Measurements from ENCODE around the gene SESTD1.

SESTD1 gene

GRCh38 chr2:179234658-179235240 is 29.9 kb downstream of the SESTD1 start:
- no peak overlapping the region for H3K4me3 ChIP-seq (ENCODE audit: low read depth, low read length)
- DNase-seq (ENCODE audit: low read depth): no peak
- TF ChIP-seq CTCF (IDR thresholded peaks at IDR 0.05; ENCODE audit: low read depth, low read length, missing control alignments): no peak
- in situ Hi-C loops (cut with HindIII; ENCODE audit: low sequenced_read_pairs): no loop called here

- H3K4me3 ChIP-seq (ENCODE audit: low read depth, low read length): no peak overlapping the region
- in situ Hi-C loops (cut with HindIII; ENCODE audit: low sequenced_read_pairs): no loop called here
- no peak for TF ChIP-seq CTCF (IDR thresholded peaks at IDR 0.05; ENCODE audit: low read depth, low read length, missing control alignments)
- DNase-seq (ENCODE audit: low read depth): no peak
These were observed 30.8 kb downstream of the SESTD1 start for GRCh38 chr2:179233626-179234430.

GRCh38 chr2:179233083-179233490 is 31.5 kb downstream of the SESTD1 start:
- TF ChIP-seq CTCF (IDR thresholded peaks at IDR 0.05; ENCODE audit: low read depth, low read length, missing control alignments): no peak

GRCh38 chr2:179226961-179227259 is 37.7 kb downstream of the SESTD1 start:
- H3K4me3 ChIP-seq (ENCODE audit: low read depth, low read length): no peak overlapping the region
- no peak for DNase-seq (ENCODE audit: low read depth)
- in situ Hi-C loops (cut with HindIII; ENCODE audit: low sequenced_read_pairs): no loop called here
- TF ChIP-seq CTCF (IDR thresholded peaks at IDR 0.05; ENCODE audit: low read depth, low read length, missing control alignments): no peak

More at GRCh38 chr2:179233083-179233490, 31.5 kb downstream of the SESTD1 start:
- H3K4me3 ChIP-seq (ENCODE audit: low read depth, low read length): no peak overlapping the region
- in situ Hi-C loops (cut with HindIII; ENCODE audit: low sequenced_read_pairs): no loop called here
- no peak for DNase-seq (ENCODE audit: low read depth)

- in situ Hi-C loops (cut with HindIII; ENCODE audit: low sequenced_read_pairs): no loop called here
- no peak for TF ChIP-seq CTCF (IDR thresholded peaks at IDR 0.05; ENCODE audit: low read depth, low read length, missing control alignments)
- H3K4me3 ChIP-seq (ENCODE audit: low read depth, low read length): no peak overlapping the region
- no peak for DNase-seq (ENCODE audit: low read depth)
These were observed 38.2 kb downstream of the SESTD1 start for GRCh38 chr2:179226203-179226960.

GRCh38 chr2:179224361-179224760 is 40.3 kb downstream of the SESTD1 start:
- no peak overlapping the region for H3K4me3 ChIP-seq (ENCODE audit: low read depth, low read length)
- no peak for DNase-seq (ENCODE audit: low read depth)
- in situ Hi-C loops (cut with HindIII; ENCODE audit: low sequenced_read_pairs): no loop called here
- no peak for TF ChIP-seq CTCF (IDR thresholded peaks at IDR 0.05; ENCODE audit: low read depth, low read length, missing control alignments)

Measured in astrocyte of the cerebellum (primary cell).